ENCODE measurements around the gene PPA1.
"Not testable (repeated sequence)": the region's sequence is repeated elsewhere in the genome, so short reads cannot be mapped to it uniquely, and the experiment has no call there.

Gene PPA1

DNA sequence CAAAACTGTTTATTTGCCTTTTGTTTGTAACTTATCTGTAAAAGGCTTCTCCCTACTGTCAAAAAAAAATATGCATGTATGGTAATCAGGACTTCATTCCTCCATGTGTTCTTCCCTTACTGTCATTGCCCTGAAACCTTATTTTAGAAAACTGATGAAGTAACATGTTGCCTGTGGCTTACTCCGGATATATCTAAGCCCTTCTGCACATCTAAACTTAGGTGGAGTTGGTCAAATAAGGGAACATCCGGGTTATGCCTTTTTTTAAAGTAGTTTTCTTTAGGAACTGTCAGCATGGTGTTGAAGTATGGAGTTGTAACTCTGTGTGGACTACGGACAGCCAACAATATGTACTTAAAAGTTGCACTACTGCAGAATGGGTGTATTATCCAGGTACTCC is 69.1 kb downstream of the PPA1 start:
- DNase-seq: no peak

GRCh38 chr10:70163448-70163847 is 69.8 kb downstream of the PPA1 start:
- DNase-seq: no peak

DNA sequence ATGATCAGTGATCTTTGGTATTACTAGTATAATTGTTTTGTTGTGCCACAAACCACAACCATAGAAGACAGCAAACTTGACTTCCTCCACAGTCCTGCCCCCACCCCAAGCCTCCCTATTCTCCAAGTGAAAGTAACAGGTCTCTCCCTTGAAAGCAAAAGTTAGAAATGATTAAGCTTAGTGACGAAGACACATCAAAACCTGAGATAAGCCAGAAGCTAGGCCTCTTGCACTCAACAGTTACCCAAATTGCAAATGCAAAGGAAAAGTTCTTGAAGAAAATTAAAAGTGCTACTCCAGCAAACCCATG is 70.4 kb downstream of the PPA1 start:
- no peak for DNase-seq

DNA sequence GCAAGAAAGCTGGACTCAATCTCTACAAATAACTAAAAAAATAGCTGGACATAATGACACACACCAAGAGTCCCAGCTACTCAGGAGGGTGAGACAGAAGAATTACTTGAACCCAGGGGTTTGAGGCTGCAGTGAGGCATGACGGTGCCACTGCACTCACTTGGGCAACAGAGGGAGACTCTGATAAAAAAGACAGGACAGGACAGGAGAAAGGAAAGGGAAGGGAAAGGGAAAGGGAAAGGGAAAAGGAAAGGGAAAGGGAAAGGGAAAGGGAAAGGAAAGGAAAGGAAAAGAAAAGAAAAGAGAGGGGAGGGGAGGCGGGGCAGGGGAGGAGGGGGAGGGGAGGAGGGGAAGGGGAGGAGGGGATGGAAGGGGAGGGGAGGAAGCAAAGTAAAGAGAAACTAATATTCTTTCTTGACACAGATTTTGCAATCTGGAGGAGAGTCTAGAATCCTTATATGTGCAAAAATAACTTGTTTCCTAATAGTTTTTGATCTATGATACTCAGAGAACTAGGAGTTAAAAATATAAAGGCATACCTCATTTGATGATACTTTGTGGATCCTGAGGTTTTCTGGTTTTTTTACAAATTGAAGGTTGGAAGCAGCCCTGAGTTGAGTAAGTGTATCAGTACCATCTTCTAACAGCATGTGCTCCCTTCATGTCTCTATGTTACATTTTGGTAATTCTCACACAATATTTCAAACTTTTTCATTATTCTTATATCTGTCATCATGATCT is 70.9 kb downstream of the PPA1 start:
- DNase-seq: no peak

- DNase-seq: no peak
These were observed 72.4 kb downstream of the PPA1 start for GRCh38 chr10:70160798-70161197.

GRCh38 chr10:70159366-70159765 is 73.9 kb downstream of the PPA1 start:
- not testable (repeated sequence) for DNase-seq

DNA sequence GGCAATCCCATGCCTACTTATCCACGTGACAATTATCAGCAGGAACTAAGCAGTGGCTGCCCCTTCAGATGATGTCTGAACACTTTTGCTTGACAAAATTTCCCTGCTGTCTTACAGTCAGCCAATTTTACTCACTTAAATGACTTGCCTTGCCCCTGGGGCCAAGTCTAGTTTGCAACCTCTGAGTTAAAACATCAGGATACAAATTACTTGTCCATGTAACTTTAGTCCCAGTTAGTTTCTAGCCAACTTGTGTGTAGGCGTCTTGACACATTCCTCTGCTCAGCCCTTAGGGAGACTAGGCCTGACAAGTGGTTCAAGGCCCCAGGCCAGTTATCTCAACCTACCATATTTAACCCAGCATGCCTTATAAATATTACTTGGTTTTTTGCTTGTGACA is 75.1 kb downstream of the PPA1 start:
- no peak for DNase-seq

DNA sequence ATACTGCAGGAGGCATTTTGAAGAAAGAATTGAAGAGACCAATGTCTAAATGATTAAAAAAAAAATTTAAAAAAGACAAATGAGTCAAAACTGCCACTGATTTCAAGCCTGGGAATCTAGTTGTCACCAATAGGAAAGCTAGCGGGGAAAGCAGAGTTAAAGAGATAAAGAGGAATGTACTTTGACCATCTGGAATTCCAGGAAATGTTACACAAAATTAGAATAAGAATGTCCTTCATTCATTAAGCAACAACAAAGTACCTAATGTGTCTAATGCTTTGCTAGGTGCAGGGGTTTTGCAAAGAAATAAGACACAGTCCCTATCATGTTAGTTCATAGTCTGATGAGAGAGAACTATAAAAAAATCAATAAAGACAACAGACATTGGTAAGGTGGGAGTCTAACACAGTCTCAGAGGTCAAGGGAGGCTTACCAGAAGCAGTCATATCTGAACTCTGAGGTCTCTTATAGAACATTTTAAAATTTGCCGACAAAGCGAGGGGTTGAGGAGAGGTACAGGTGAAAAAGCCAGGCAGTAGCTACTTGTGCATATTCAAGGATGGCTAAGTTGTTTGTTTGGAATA is 77.9 kb downstream of the PPA1 start:
- DNase-seq: no peak

All from NCI-H774 (cell line).